ENCODE data around the gene PRRC2A. TPM values are rescaled to one million over a fixed set of nuclear protein-coding genes. Genes with fewer than 3 reads are reported as not detected.

PRRC2A gene
- total RNA-seq, 2 experiments from 2014 or later, result 156 to 355 TPM

- peaks cover 26% of the 10 kb centered on the region for H3K36me3 ChIP-seq (ENCODE audit: insufficient read depth, low read length)
- no peak for DNase-seq (ENCODE audit: low spot score)
- H3K79me2 ChIP-seq (ENCODE audit: insufficient read depth, low read depth, low read length), result no peaks in the 10 kb centered on the region
- H3K4me3 ChIP-seq (ENCODE audit: low read depth, low read length, poor library complexity, severe bottlenecking), result no peak overlapping the region
- no peaks in the 10 kb centered on the region for H3K9me2 ChIP-seq (ENCODE audit: insufficient read depth, low read length)
- BruUV-seq (replicated peaks), result no TSS peak
- ChIA-PET POLR2A (interaction anchor here (0.6 to 0.7 kb wide), 2 partner anchors 24 to 207 kb away, joined by 3 to 4 read pairs; no protein-coding TSS in a partner anchor), CTCF (ENCODE audit: unreplicated experiment) (no interaction called here)
- H3K4me2 ChIP-seq (ENCODE audit: low read length), result no peak overlapping the region
- H3K27ac ChIP-seq (ENCODE audit: low read depth, low read length, poor library complexity, severe bottlenecking), result no peak overlapping the region
- H4K20me1 ChIP-seq (ENCODE audit: insufficient read depth, low read length), result no peaks in the 10 kb centered on the region
- H3K9me3 ChIP-seq (ENCODE audit: low read length), result no peaks in the 10 kb centered on the region
- intact Hi-C loops (cut with micrococcal nuclease; ENCODE audit: unreplicated experiment), result no loop called here
- no peak for TF ChIP-seq EZH2phosphoT487 (IDR thresholded peaks at IDR 0.05; ENCODE audit: borderline replicate concordance, low read depth, low read length)
- TF ChIP-seq CTCF (conservative IDR thresholded peaks at IDR 0.05; ENCODE audit: low read length), result no peak
- no peak overlapping the region for H2AFZ ChIP-seq (ENCODE audit: low read length)
- H3K4me1 ChIP-seq (ENCODE audit: insufficient read depth, low read length, poor library complexity, severe bottlenecking), result peaks cover 30% of the 10 kb centered on the region
Measured at GRCh38 chr6:31676904-31677303, 56.4 kb downstream of the PRRC2A start.

- no peak overlapping the region for H2AFZ ChIP-seq (ENCODE audit: low read length)
- H3K4me1 ChIP-seq (ENCODE audit: insufficient read depth, low read length, poor library complexity, severe bottlenecking), result peaks cover 30% of the 10 kb centered on the region
- no TSS peak for BruUV-seq (replicated peaks)
- intact Hi-C loops (cut with micrococcal nuclease; ENCODE audit: unreplicated experiment), result no loop called here
- no peaks in the 10 kb centered on the region for H4K20me1 ChIP-seq (ENCODE audit: insufficient read depth, low read length)
- ChIA-PET CTCF (ENCODE audit: unreplicated experiment) (interaction anchor here (0.6 kb wide), 1 partner anchor 61 kb away, joined by 3 read pairs; no protein-coding TSS in a partner anchor), POLR2A (interaction anchor here (0.5 kb wide), 1 partner anchor 294 kb away, joined by 3 read pairs; the partner anchor contains the start of gene DXO)
- no peak overlapping the region for H3K27ac ChIP-seq (ENCODE audit: low read depth, low read length, poor library complexity, severe bottlenecking)
- H3K36me3 ChIP-seq (ENCODE audit: insufficient read depth, low read length), result peaks cover 16% of the 10 kb centered on the region; the same call in 1 of the 2 replicates
- TF ChIP-seq EZH2phosphoT487 (IDR thresholded peaks at IDR 0.05; ENCODE audit: borderline replicate concordance, low read depth, low read length) (no peak), CTCF (conservative IDR thresholded peaks at IDR 0.05; ENCODE audit: low read length) (no peak)
- no peak for DNase-seq (ENCODE audit: low spot score)
- H3K9me3 ChIP-seq (ENCODE audit: low read length), result no peaks in the 10 kb centered on the region
- H3K9me2 ChIP-seq (ENCODE audit: insufficient read depth, low read length), result no peaks in the 10 kb centered on the region
- no peaks in the 10 kb centered on the region for H3K79me2 ChIP-seq (ENCODE audit: insufficient read depth, low read depth, low read length)
- no peak overlapping the region for H3K4me3 ChIP-seq (ENCODE audit: low read depth, low read length, poor library complexity, severe bottlenecking)
- H3K4me2 ChIP-seq (ENCODE audit: low read length), result no peak overlapping the region
Measured at GRCh38 chr6:31677955-31678354, 57.4 kb downstream of the PRRC2A start.

Measured in OCI-LY7 (cell line).